ENCODE results near the gene KCTD18.

The KCTD18 gene

GRCh38 chr2:200509612-200510433, at the start of gene KCTD18:
KCTD18 (minus strand) TSS chr2:200510068; CDS start chr2:200507016, 3,052 bp downstream.
- H3K9me3 ChIP-seq (ENCODE audit: control insufficient read depth, low read depth, low read length): no peaks in the 10 kb centered on the region
- no peaks in the 10 kb centered on the region for H3K36me3 ChIP-seq (ENCODE audit: control insufficient read depth, low read depth, low read length)
- peak within 1 kb of the TSS; percentile 71 for H3K4me3 ChIP-seq (ENCODE audit: low read length)
- H3K4me1 ChIP-seq (ENCODE audit: control insufficient read depth, low read depth, low read length): peaks cover 4% of the 10 kb centered on the region
- H3K9ac ChIP-seq (ENCODE audit: low read length): peak within 1 kb of the TSS; percentile 66
- H3K27ac ChIP-seq (ENCODE audit: low read length): no peak within 1 kb of the TSS
- no peaks in the 10 kb centered on the region for H3K27me3 ChIP-seq (ENCODE audit: control insufficient read depth, insufficient read depth, low read length)

DNA sequence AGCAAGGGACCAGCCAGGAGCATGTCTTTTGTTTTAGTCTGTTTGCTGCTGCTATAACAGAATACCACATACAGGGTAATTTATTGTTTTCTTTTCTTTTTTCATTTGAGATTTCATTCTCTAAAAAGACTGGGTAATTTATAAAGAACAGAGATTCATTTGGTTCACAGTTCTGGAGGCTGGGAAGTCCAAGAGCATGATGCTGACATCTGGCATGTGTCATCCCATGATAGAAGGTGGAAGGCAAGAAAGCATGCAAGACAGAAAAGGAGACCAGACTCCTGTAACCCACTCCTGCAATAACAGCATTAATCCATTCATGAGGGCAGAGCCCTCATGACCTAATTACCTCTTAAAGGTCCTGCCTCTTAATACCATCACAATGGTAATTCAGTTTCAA, 30.9 kb upstream of the KCTD18 start:
- Histone ChIP-seq H3K27me3 (ENCODE audit: control insufficient read depth, insufficient read depth, low read length) (no peaks in the 10 kb centered on the region), H3K36me3 (ENCODE audit: control insufficient read depth, low read depth, low read length) (peaks cover 13% of the 10 kb centered on the region)

GRCh38 chr2:200538139-200538538, 28.3 kb upstream of the KCTD18 start:
- Histone ChIP-seq H3K9ac (ENCODE audit: low read length) (no peak overlapping the region), H3K27ac (ENCODE audit: low read length) (no peak overlapping the region), H3K9me3 (ENCODE audit: control insufficient read depth, low read depth, low read length) (no peaks in the 10 kb centered on the region), H3K4me3 (ENCODE audit: low read length) (no peak overlapping the region), H3K4me1 (ENCODE audit: control insufficient read depth, low read depth, low read length) (no peaks in the 10 kb centered on the region), H3K36me3 (ENCODE audit: control insufficient read depth, low read depth, low read length) (peaks cover 9% of the 10 kb centered on the region), H3K27me3 (ENCODE audit: control insufficient read depth, insufficient read depth, low read length) (no peaks in the 10 kb centered on the region)

More for the DNA sequence above, 30.9 kb upstream of the KCTD18 start:
- Histone ChIP-seq H3K4me1 (ENCODE audit: control insufficient read depth, low read depth, low read length) (no peaks in the 10 kb centered on the region), H3K27ac (ENCODE audit: low read length) (no peak overlapping the region), H3K4me3 (ENCODE audit: low read length) (no peak overlapping the region), H3K9me3 (ENCODE audit: control insufficient read depth, low read depth, low read length) (no peaks in the 10 kb centered on the region), H3K9ac (ENCODE audit: low read length) (no peak overlapping the region)

DNA sequence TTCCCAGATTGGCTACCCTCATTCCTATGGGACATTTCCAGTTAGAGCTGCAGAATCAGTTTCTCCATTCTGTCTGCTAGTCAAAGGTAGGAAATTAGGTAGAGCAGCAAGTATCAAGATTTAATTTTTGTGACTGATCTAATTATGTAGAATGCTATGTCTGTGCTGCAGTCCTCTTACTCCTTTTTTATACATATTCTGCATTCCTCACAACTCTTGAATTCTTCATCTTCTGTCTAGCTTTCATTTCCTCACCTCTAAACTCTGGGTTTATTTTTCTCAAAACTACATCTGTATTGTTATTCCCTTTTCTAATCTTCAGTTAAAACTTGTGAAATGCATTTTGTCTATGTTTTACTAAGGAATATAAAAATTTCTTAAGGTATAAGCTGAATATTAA, 24.7 kb upstream of the KCTD18 start:
- Histone ChIP-seq H3K27ac (ENCODE audit: low read length) (no peak overlapping the region), H3K4me3 (ENCODE audit: low read length) (no peak overlapping the region), H3K4me1 (ENCODE audit: control insufficient read depth, low read depth, low read length) (no peaks in the 10 kb centered on the region), H3K9ac (ENCODE audit: low read length) (no peak overlapping the region), H3K36me3 (ENCODE audit: control insufficient read depth, low read depth, low read length) (peaks cover 11% of the 10 kb centered on the region), H3K9me3 (ENCODE audit: control insufficient read depth, low read depth, low read length) (no peaks in the 10 kb centered on the region), H3K27me3 (ENCODE audit: control insufficient read depth, insufficient read depth, low read length) (no peaks in the 10 kb centered on the region)

DNA sequence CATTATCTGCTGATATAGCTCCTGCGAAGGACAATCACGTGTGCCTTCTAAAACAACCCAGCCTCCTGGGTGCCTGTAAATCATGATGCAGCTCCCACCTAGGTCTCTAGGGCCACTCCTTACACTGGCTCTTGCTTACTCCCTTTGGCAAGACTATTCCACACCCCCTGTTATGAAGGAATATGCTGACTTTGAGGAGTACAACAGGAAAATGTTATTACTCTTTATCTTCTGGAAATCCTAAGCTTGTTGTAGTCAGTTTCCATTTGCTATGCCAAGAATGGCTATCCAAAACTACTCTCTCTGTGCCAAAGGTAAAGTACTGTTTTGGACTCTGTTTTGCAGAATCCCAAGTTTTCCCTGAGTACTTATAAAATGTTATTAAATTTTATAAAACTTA, 23.9 kb upstream of the KCTD18 start:
- Histone ChIP-seq H3K27ac (ENCODE audit: low read length) (no peak overlapping the region), H3K4me3 (ENCODE audit: low read length) (no peak overlapping the region), H3K27me3 (ENCODE audit: control insufficient read depth, insufficient read depth, low read length) (no peaks in the 10 kb centered on the region), H3K36me3 (ENCODE audit: control insufficient read depth, low read depth, low read length) (peaks cover 11% of the 10 kb centered on the region), H3K9ac (ENCODE audit: low read length) (no peak overlapping the region), H3K4me1 (ENCODE audit: control insufficient read depth, low read depth, low read length) (no peaks in the 10 kb centered on the region), H3K9me3 (ENCODE audit: control insufficient read depth, low read depth, low read length) (no peaks in the 10 kb centered on the region)

GRCh38 chr2:200528228-200528627, 18.4 kb upstream of the KCTD18 start:
- Histone ChIP-seq H3K4me1 (ENCODE audit: control insufficient read depth, low read depth, low read length) (peaks cover 8% of the 10 kb centered on the region), H3K4me3 (ENCODE audit: low read length) (no peak overlapping the region), H3K9me3 (ENCODE audit: control insufficient read depth, low read depth, low read length) (no peaks in the 10 kb centered on the region), H3K27me3 (ENCODE audit: control insufficient read depth, insufficient read depth, low read length) (peaks cover 10% of the 10 kb centered on the region), H3K27ac (ENCODE audit: low read length) (no peak overlapping the region), H3K9ac (ENCODE audit: low read length) (no peak overlapping the region), H3K36me3 (ENCODE audit: control insufficient read depth, low read depth, low read length) (peaks cover 3% of the 10 kb centered on the region)

- no peak within 1 kb of the TSS for H3K27ac ChIP-seq (ENCODE audit: low read length)
- no peaks in the 10 kb centered on the region for H3K36me3 ChIP-seq (ENCODE audit: control insufficient read depth, low read depth, low read length)
- H3K4me3 ChIP-seq (ENCODE audit: low read length): peak within 1 kb of the TSS; percentile 97
- H3K9ac ChIP-seq (ENCODE audit: low read length): peak within 1 kb of the TSS; percentile 78
- peaks cover 8% of the 10 kb centered on the region for H3K4me1 ChIP-seq (ENCODE audit: control insufficient read depth, low read depth, low read length)
- peaks cover 26% of the 10 kb centered on the region for H3K27me3 ChIP-seq (ENCODE audit: control insufficient read depth, insufficient read depth, low read length)
- H3K9me3 ChIP-seq (ENCODE audit: control insufficient read depth, low read depth, low read length): no peaks in the 10 kb centered on the region
Measured at GRCh38 chr2:200525882-200526651, 16.2 kb upstream of the KCTD18 start, which contains the start of gene SGO2. SGO2 (plus strand) TSS chr2:200526207; CDS start chr2:200532976, 6,769 bp downstream.

DNA sequence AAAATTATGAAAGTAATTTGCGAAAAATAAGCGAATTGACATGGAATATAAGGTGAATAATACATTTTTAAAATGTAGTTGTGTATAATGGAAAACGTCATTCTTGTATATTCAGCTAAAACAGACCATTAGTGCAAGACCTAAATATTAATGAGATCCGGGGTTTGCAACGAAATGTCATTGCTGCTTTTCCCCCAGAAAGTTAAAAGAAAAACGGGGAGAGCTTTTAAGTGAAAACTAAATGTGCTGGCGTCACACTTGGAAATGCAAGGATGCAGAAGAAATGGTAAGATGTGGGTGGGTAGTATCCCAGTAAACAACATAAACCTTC, 15.6 kb upstream of the KCTD18 start:
- Histone ChIP-seq H3K36me3 (ENCODE audit: control insufficient read depth, low read depth, low read length) (no peaks in the 10 kb centered on the region), H3K27me3 (ENCODE audit: control insufficient read depth, insufficient read depth, low read length) (peaks cover 31% of the 10 kb centered on the region), H3K4me1 (ENCODE audit: control insufficient read depth, low read depth, low read length) (peaks cover 8% of the 10 kb centered on the region), H3K4me3 (ENCODE audit: low read length) (peak overlapping the region; percentile 97), H3K9me3 (ENCODE audit: control insufficient read depth, low read depth, low read length) (no peaks in the 10 kb centered on the region), H3K27ac (ENCODE audit: low read length) (no peak overlapping the region), H3K9ac (ENCODE audit: low read length) (no peak overlapping the region)

GRCh38 chr2:200525066-200525465, 15.2 kb upstream of the KCTD18 start:
- peak overlapping the region; percentile 97 for H3K4me3 ChIP-seq (ENCODE audit: low read length)
- H3K9ac ChIP-seq (ENCODE audit: low read length): no peak overlapping the region
- no peak overlapping the region for H3K27ac ChIP-seq (ENCODE audit: low read length)
- peaks cover 8% of the 10 kb centered on the region for H3K4me1 ChIP-seq (ENCODE audit: control insufficient read depth, low read depth, low read length)
- H3K27me3 ChIP-seq (ENCODE audit: control insufficient read depth, insufficient read depth, low read length): peaks cover 32% of the 10 kb centered on the region
- no peaks in the 10 kb centered on the region for H3K9me3 ChIP-seq (ENCODE audit: control insufficient read depth, low read depth, low read length)
- H3K36me3 ChIP-seq (ENCODE audit: control insufficient read depth, low read depth, low read length): no peaks in the 10 kb centered on the region

DNA sequence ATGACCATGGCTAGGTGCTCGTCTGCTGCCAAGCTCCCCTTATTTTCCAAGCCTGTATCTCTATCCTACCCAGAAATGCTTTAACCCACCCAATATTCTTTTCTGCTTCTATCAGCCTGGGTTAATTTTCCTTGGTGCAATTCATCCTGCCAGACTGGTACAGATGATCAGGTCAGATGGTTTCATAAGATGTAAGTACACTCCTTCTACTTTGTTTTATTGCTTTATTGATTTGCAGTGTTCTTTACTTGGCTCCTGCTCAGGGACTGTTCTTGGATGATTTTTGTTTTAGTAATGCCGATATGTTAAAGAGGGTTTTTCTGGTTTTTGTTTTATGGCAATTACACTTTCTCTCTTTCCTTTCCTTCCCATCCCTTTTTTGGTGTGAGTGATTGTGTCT, 13.7 kb upstream of the KCTD18 start:
- H3K9ac ChIP-seq (ENCODE audit: low read length): no peak overlapping the region
- no peaks in the 10 kb centered on the region for H3K36me3 ChIP-seq (ENCODE audit: control insufficient read depth, low read depth, low read length)
- H3K27me3 ChIP-seq (ENCODE audit: control insufficient read depth, insufficient read depth, low read length): peaks cover 32% of the 10 kb centered on the region
- H3K4me1 ChIP-seq (ENCODE audit: control insufficient read depth, low read depth, low read length): peaks cover 8% of the 10 kb centered on the region
- H3K9me3 ChIP-seq (ENCODE audit: control insufficient read depth, low read depth, low read length): no peaks in the 10 kb centered on the region
- H3K4me3 ChIP-seq (ENCODE audit: low read length): no peak overlapping the region
- H3K27ac ChIP-seq (ENCODE audit: low read length): no peak overlapping the region

- Histone ChIP-seq H3K4me3 (ENCODE audit: low read length) (no peak overlapping the region), H3K4me1 (ENCODE audit: control insufficient read depth, low read depth, low read length) (peaks cover 8% of the 10 kb centered on the region), H3K9me3 (ENCODE audit: control insufficient read depth, low read depth, low read length) (no peaks in the 10 kb centered on the region), H3K27ac (ENCODE audit: low read length) (no peak overlapping the region), H3K9ac (ENCODE audit: low read length) (no peak overlapping the region), H3K27me3 (ENCODE audit: control insufficient read depth, insufficient read depth, low read length) (peaks cover 32% of the 10 kb centered on the region), H3K36me3 (ENCODE audit: control insufficient read depth, low read depth, low read length) (no peaks in the 10 kb centered on the region)
Measured at GRCh38 chr2:200523158-200523557, 13.3 kb upstream of the KCTD18 start.

Measured in iPS-18a (cell line).